ENCODE measurements around the gene ZBTB42.

The ZBTB42 gene

GRCh38 chr14:104794993-104795780, 5.7 kb upstream of the ZBTB42 start, which contains the start of gene AKT1:
Gene AKT1 (minus strand): TSS chr14:104795748. CDS start chr14:104792643, 3,105 bp downstream.
- DNase-seq, result no peak
- in situ Hi-C loops (cut with HindIII; ENCODE audit: low pct_ligation_motif_present, low sequenced_read_pairs), result no loop called here
- peak within 1 kb of the TSS; percentile 74 for H3K4me3 ChIP-seq (ENCODE audit: low read depth, low read length)
- H3K27ac ChIP-seq, result peak within 1 kb of the TSS; percentile 38
- no peaks in the 10 kb centered on the region for H3K27me3 ChIP-seq (replicated peaks)
- TF ChIP-seq, protein P1, sequence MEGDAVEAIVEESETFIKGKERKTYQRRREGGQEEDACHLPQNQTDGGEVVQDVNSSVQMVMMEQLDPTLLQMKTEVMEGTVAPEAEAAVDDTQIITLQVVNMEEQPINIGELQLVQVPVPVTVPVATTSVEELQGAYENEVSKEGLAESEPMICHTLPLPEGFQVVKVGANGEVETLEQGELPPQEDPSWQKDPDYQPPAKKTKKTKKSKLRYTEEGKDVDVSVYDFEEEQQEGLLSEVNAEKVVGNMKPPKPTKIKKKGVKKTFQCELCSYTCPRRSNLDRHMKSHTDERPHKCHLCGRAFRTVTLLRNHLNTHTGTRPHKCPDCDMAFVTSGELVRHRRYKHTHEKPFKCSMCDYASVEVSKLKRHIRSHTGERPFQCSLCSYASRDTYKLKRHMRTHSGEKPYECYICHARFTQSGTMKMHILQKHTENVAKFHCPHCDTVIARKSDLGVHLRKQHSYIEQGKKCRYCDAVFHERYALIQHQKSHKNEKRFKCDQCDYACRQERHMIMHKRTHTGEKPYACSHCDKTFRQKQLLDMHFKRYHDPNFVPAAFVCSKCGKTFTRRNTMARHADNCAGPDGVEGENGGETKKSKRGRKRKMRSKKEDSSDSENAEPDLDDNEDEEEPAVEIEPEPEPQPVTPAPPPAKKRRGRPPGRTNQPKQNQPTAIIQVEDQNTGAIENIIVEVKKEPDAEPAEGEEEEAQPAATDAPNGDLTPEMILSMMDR (IDR thresholded peaks at IDR 0.05; ENCODE audit: low read depth, low read length, missing control alignments), result no peak
- H3K36me3 ChIP-seq (replicated peaks), result peaks cover 7% of the 10 kb centered on the region

GRCh38 chr14:104795781-104796686, 4.9 kb upstream of the ZBTB42 start:
- no peak for DNase-seq
- Histone ChIP-seq H3K4me3 (ENCODE audit: low read depth, low read length) (peak overlapping the region; percentile 54), H3K36me3 (replicated peaks) (peaks cover 3% of the 10 kb centered on the region), H3K27ac (no peak overlapping the region), H3K27me3 (replicated peaks) (no peaks in the 10 kb centered on the region)
- TF ChIP-seq, protein P1 (IDR thresholded peaks at IDR 0.05; ENCODE audit: low read depth, low read length, missing control alignments), result no peak
- in situ Hi-C loops (cut with HindIII; ENCODE audit: low pct_ligation_motif_present, low sequenced_read_pairs), result no loop called here

GRCh38 chr14:104796687-104797081, 4.2 kb upstream of the ZBTB42 start:
- Histone ChIP-seq H3K4me3 (ENCODE audit: low read depth, low read length) (no peak overlapping the region), H3K27me3 (replicated peaks) (no peaks in the 10 kb centered on the region), H3K27ac (no peak overlapping the region), H3K36me3 (replicated peaks) (no peaks in the 10 kb centered on the region)
- in situ Hi-C loops (cut with HindIII; ENCODE audit: low pct_ligation_motif_present, low sequenced_read_pairs), result no loop called here
- DNase-seq, result no peak
- TF ChIP-seq, protein P1 (IDR thresholded peaks at IDR 0.05; ENCODE audit: low read depth, low read length, missing control alignments), result no peak

GRCh38 chr14:104797115-104798044, 3.5 kb upstream of the ZBTB42 start:
- no peak for DNase-seq
- Histone ChIP-seq H3K27me3 (replicated peaks) (no peaks in the 10 kb centered on the region), H3K4me3 (ENCODE audit: low read depth, low read length) (no peak overlapping the region), H3K36me3 (replicated peaks) (no peaks in the 10 kb centered on the region), H3K27ac (no peak overlapping the region)
- in situ Hi-C loops (cut with HindIII; ENCODE audit: low pct_ligation_motif_present, low sequenced_read_pairs), result no loop called here
- TF ChIP-seq, protein P1 (IDR thresholded peaks at IDR 0.05; ENCODE audit: low read depth, low read length, missing control alignments), result no peak
